ENCODE measurements around the gene ALKBH2.

The ALKBH2 gene

DNA sequence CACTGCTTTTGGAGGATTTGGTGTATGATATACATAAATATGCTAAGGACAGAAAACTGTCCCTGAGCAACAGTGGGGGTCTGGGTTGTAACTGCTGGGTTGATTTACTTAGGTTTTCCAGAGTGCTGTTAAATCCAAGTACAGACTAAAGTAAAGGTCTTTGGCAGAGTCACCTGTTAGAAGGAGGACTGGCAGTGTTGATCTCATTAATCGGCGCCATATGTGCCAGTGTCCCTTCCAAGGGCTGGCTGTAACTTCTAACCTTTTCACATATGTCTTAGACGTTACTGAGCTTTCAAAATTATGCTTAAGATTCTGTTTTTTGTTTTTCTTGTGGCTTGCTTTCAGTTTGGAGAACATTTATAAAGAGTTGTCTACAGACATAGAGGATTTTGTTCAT, 9.2 kb upstream of the ALKBH2 start:
- TF ChIP-seq CREB1 (IDR thresholded peaks at IDR 0.05; ENCODE audit: low read depth), result no peak

DNA sequence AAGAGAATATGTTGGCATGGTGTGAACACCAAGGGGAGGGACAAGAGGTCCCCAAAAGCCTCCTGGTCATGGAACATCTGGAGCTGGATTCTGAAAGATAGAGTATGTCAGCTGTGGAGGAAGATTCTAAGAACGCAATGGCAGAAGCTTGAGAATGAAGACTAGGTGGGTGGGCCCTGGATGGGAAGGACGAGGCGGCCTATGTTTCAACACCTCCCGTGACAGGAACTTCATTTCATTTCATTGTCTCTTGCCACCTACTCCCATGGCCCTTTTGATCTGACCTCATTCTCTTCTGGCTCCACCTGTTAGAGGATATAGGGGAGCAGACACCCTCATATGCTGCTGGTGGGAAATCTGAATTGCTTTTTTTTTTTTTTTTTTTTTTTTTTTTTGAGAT, 7.5 kb upstream of the ALKBH2 start:
- TF ChIP-seq, protein P1, sequence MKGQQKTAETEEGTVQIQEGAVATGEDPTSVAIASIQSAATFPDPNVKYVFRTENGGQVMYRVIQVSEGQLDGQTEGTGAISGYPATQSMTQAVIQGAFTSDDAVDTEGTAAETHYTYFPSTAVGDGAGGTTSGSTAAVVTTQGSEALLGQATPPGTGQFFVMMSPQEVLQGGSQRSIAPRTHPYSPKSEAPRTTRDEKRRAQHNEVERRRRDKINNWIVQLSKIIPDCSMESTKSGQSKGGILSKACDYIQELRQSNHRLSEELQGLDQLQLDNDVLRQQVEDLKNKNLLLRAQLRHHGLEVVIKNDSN (IDR thresholded peaks at IDR 0.05), result no peak
- TF ChIP-seq EP300 (IDR thresholded peaks at IDR 0.05; ENCODE audit: borderline replicate concordance) (no peak), TEAD4 (IDR thresholded peaks at IDR 0.05) (no peak), EGR1 (IDR thresholded peaks at IDR 0.05) (no peak)

DNA sequence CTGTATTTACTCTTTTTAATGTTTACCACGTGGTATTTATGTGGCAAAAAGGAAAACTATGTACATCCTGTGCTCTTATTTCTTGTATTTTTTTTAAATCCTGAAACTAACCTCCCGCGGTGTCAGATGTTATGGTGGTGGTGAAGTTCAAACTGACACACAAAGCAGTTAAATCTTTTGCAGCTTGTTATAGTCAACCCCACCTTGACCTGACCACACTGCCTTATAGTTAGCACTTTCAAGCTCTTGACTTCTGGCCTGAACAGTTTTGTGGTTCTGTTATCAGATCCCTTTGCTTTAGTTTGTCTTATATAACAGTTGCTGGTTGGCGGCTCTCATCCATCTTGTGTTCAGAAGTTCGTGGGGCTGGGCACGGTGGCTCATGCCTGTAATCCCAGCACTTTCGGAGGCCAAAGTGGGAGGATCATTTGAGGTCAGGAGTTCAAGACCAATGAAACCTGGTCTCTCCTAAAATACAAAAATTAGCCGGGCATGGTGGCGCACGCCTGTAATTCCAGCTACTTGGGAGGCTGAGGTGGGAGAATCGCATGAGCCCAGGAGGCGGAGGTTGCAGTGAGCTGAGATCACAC, 6.3 kb upstream of the ALKBH2 start:
- TF ChIP-seq YY1 (IDR thresholded peaks at IDR 0.05; ENCODE audit: low read depth) (no peak), CEBPB (IDR thresholded peaks at IDR 0.05) (no peak), TAF1 (IDR thresholded peaks at IDR 0.05; ENCODE audit: low read depth) (no peak), FOXM1 (IDR thresholded peaks at IDR 0.05; ENCODE audit: borderline replicate concordance, low read depth) (no peak), CREB1 (IDR thresholded peaks at IDR 0.05; ENCODE audit: low read depth) (no peak), EGR1 (IDR thresholded peaks at IDR 0.05) (no peak), TEAD4 (IDR thresholded peaks at IDR 0.05) (no peak), ZBTB7A (IDR thresholded peaks at IDR 0.05; ENCODE audit: low read depth) (no peak), EP300 (IDR thresholded peaks at IDR 0.05; ENCODE audit: borderline replicate concordance) (no peak), TCF12 (IDR thresholded peaks at IDR 0.05; ENCODE audit: low read depth) (no peak), NFIC (IDR thresholded peaks at IDR 0.05) (no peak), RAD21 (IDR thresholded peaks at IDR 0.05; ENCODE audit: low read depth) (no peak)
- TF ChIP-seq, protein P2, sequence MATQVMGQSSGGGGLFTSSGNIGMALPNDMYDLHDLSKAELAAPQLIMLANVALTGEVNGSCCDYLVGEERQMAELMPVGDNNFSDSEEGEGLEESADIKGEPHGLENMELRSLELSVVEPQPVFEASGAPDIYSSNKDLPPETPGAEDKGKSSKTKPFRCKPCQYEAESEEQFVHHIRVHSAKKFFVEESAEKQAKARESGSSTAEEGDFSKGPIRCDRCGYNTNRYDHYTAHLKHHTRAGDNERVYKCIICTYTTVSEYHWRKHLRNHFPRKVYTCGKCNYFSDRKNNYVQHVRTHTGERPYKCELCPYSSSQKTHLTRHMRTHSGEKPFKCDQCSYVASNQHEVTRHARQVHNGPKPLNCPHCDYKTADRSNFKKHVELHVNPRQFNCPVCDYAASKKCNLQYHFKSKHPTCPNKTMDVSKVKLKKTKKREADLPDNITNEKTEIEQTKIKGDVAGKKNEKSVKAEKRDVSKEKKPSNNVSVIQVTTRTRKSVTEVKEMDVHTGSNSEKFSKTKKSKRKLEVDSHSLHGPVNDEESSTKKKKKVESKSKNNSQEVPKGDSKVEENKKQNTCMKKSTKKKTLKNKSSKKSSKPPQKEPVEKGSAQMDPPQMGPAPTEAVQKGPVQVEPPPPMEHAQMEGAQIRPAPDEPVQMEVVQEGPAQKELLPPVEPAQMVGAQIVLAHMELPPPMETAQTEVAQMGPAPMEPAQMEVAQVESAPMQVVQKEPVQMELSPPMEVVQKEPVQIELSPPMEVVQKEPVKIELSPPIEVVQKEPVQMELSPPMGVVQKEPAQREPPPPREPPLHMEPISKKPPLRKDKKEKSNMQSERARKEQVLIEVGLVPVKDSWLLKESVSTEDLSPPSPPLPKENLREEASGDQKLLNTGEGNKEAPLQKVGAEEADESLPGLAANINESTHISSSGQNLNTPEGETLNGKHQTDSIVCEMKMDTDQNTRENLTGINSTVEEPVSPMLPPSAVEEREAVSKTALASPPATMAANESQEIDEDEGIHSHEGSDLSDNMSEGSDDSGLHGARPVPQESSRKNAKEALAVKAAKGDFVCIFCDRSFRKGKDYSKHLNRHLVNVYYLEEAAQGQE (IDR thresholded peaks at IDR 0.05; ENCODE audit: low read depth), result no peak
- TF ChIP-seq, protein P3, sequence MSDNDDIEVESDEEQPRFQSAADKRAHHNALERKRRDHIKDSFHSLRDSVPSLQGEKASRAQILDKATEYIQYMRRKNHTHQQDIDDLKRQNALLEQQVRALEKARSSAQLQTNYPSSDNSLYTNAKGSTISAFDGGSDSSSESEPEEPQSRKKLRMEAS (IDR thresholded peaks at IDR 0.05), result no peak
- TF ChIP-seq, protein P1 (IDR thresholded peaks at IDR 0.05), result no peak

DNA sequence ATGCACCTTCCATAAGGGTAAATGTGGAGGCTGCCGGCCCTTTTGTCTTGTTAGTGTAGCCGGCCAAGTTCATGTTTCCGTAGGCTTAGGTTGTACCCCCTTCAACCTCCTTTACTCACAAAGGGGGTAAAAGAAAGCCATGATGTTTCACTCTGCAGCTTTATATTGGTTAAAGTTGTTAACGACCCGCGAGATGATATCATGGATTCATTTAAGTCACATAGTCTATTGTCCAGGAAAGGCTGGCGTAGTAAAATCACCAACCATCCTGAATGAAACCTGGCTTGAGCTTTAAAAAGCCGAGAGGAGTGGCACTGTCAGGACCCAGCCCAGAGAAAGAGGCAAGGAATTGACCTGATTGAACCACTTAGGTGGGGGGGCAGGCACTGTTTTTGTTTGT, 5.4 kb upstream of the ALKBH2 start:
- TF ChIP-seq TEAD4 (IDR thresholded peaks at IDR 0.05), result no peak
- TF ChIP-seq CEBPB (IDR thresholded peaks at IDR 0.05), result no peak
- no peak for TF ChIP-seq FOXM1 (IDR thresholded peaks at IDR 0.05; ENCODE audit: borderline replicate concordance, low read depth)
- TF ChIP-seq, protein P1 (IDR thresholded peaks at IDR 0.05), result no peak
- TF ChIP-seq TCF12 (IDR thresholded peaks at IDR 0.05; ENCODE audit: low read depth), result no peak
- TF ChIP-seq, protein P3 (IDR thresholded peaks at IDR 0.05), result no peak
- TF ChIP-seq EP300 (IDR thresholded peaks at IDR 0.05; ENCODE audit: borderline replicate concordance), result no peak
- no peak for TF ChIP-seq YY1 (IDR thresholded peaks at IDR 0.05; ENCODE audit: low read depth)

DNA sequence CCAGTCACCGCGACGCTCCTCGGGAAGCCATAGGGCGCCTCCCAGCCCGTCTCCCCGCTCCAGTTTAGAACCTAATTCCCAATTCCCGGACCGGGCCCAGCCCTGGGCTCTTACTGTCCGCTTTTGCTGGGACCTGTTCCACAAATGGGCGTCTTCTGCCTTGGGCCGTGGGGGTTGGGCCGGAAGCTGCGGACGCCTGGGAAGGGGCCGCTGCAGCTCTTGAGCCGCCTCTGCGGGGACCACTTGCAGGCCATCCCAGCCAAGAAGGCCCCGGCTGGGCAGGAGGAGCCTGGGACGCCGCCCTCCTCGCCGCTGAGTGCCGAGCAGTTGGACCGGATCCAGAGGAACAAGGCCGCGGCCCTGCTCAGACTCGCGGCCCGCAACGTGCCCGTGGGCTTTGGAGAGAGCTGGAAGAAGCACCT, 4.9 kb upstream of the ALKBH2 start:
- TF ChIP-seq YY1 (IDR thresholded peaks at IDR 0.05; ENCODE audit: low read depth) (peak; percentile 39; the same call in 1 of the 2 replicates), RAD21 (IDR thresholded peaks at IDR 0.05; ENCODE audit: low read depth) (no peak), CEBPB (IDR thresholded peaks at IDR 0.05) (no peak), NFIC (IDR thresholded peaks at IDR 0.05) (peak; percentile 70; the same call in 1 of the 2 replicates), TCF12 (IDR thresholded peaks at IDR 0.05; ENCODE audit: low read depth) (no peak), FOXM1 (IDR thresholded peaks at IDR 0.05; ENCODE audit: borderline replicate concordance, low read depth) (0 out of 2 replicates have a peak, but pooled peaks have one; percentile 14)
- TF ChIP-seq, protein P2 (IDR thresholded peaks at IDR 0.05; ENCODE audit: low read depth), result no peak
- TF ChIP-seq, protein P1 (IDR thresholded peaks at IDR 0.05), result no peak
